Stomach smooth muscle (tissue), 2 donors: ENCODE data around the gene HOXD8.
A peak's percentile ranks its signal among the peaks of the same experiment; 100 is the strongest.

Experiments used
- H3K27ac ChIP-seq: one replicate; pipeline ENCODE4 v1.7.0; 2013; ENCODE audit warnings: mild to moderate bottlenecking, low read length, inconsistent platforms
- H3K27me3 ChIP-seq, 2 donors: one replicate each; pipeline ENCODE4 v1.7.0; 2013; ENCODE audit warnings: low read length in 2 of 2; ENCODE audit not compliant: insufficient read depth in 2 of 2, control insufficient read depth in 1 of 2
- H3K36me3 ChIP-seq, 2 donors: one replicate each; pipeline ENCODE4 v1.7.0; 2013; ENCODE audit warnings: low read length in 2 of 2; ENCODE audit not compliant: control insufficient read depth in 2 of 2, insufficient read depth in 2 of 2
- H3K4me1 ChIP-seq: one replicate; pipeline ENCODE4 v1.7.0; 2013; ENCODE audit warnings: low read length; ENCODE audit not compliant: control insufficient read depth, insufficient read depth
- H3K4me3 ChIP-seq, 2 donors: one replicate each; pipeline ENCODE4 v1.7.0; 2013; ENCODE audit warnings: low read length in 2 of 2
- H3K9ac ChIP-seq, 2 donors: one replicate each; pipeline ENCODE4 v1.7.0; 2013; ENCODE audit warnings: low read length in 2 of 2, mild to moderate bottlenecking in 1 of 2
- H3K9me3 ChIP-seq, 2 donors: one replicate each; pipeline ENCODE4 v1.7.0; 2013; ENCODE audit warnings: low read length in 2 of 2; ENCODE audit not compliant: control insufficient read depth in 2 of 2
- donor health status: healthy.
- donor health status: Pancreatic carcinoma.

HOXD8 gene

GRCh38 chr2:176160251-176160985 is 30.9 kb downstream of the HOXD8 start:
- Histone ChIP-seq H3K27ac (no peak overlapping the region), H3K27me3 (peaks cover 72 to 96% of the 10 kb centered on the region in 2 donors), H3K9ac (no peak overlapping the region), H3K4me3 (peak overlapping the region in 1 of 2 donors; percentile 49), H3K9me3 (no peaks in the 10 kb centered on the region), H3K4me1 (peaks cover 18% of the 10 kb centered on the region), H3K36me3 (no peaks in the 10 kb centered on the region)

- no peaks in the 10 kb centered on the region for H3K36me3 ChIP-seq
- peaks cover 18% of the 10 kb centered on the region for H3K4me1 ChIP-seq
- no peak overlapping the region for H3K27ac ChIP-seq
- H3K9me3 ChIP-seq = no peaks in the 10 kb centered on the region
- peaks cover 78 to 97% of the 10 kb centered on the region in 2 donors for H3K27me3 ChIP-seq
- H3K9ac ChIP-seq = no peak overlapping the region
- H3K4me3 ChIP-seq = no peak overlapping the region
Observed at GRCh38 chr2:176160986-176161824, 31.7 kb downstream of the HOXD8 start.

- no peaks in the 10 kb centered on the region for H3K9me3 ChIP-seq
- H3K27ac ChIP-seq = no peak overlapping the region
- H3K36me3 ChIP-seq = no peaks in the 10 kb centered on the region
- peaks cover 18% of the 10 kb centered on the region for H3K4me1 ChIP-seq
- H3K4me3 ChIP-seq = no peak overlapping the region
- no peak overlapping the region for H3K9ac ChIP-seq
- H3K27me3 ChIP-seq = peaks cover 74 to 95% of the 10 kb centered on the region in 2 donors
Observed at GRCh38 chr2:176161825-176162626, 32.5 kb downstream of the HOXD8 start.

GRCh38 chr2:176162911-176163671 is 33.6 kb downstream of the HOXD8 start:
- no peak overlapping the region for H3K4me3 ChIP-seq
- peaks cover 68 to 84% of the 10 kb centered on the region in 2 donors for H3K27me3 ChIP-seq
- no peaks in the 10 kb centered on the region for H3K36me3 ChIP-seq
- peaks cover 11% of the 10 kb centered on the region for H3K4me1 ChIP-seq
- H3K9ac ChIP-seq = no peak overlapping the region
- H3K9me3 ChIP-seq = no peaks in the 10 kb centered on the region
- no peak overlapping the region for H3K27ac ChIP-seq

GRCh38 chr2:176163672-176164056 is 34.2 kb downstream of the HOXD8 start:
- Histone ChIP-seq H3K9ac (no peak overlapping the region), H3K4me1 (peaks cover 11% of the 10 kb centered on the region), H3K27me3 (peaks cover 64 to 79% of the 10 kb centered on the region in 2 donors), H3K9me3 (no peaks in the 10 kb centered on the region), H3K36me3 (no peaks in the 10 kb centered on the region), H3K4me3 (no peak overlapping the region), H3K27ac (no peak overlapping the region)

GRCh38 chr2:176164201-176164600 is 34.7 kb downstream of the HOXD8 start:
- Histone ChIP-seq H3K9ac (no peak overlapping the region), H3K4me3 (no peak overlapping the region), H3K4me1 (peaks cover 10% of the 10 kb centered on the region), H3K9me3 (no peaks in the 10 kb centered on the region), H3K27ac (no peak overlapping the region), H3K27me3 (peaks cover 66 to 75% of the 10 kb centered on the region in 2 donors), H3K36me3 (no peaks in the 10 kb centered on the region)

GRCh38 chr2:176164611-176165369 is 35.3 kb downstream of the HOXD8 start:
- Histone ChIP-seq H3K27me3 (peaks cover 65 to 75% of the 10 kb centered on the region in 2 donors), H3K4me3 (peak overlapping the region in 1 of 2 donors; percentile 22), H3K27ac (no peak overlapping the region)

GRCh38 chr2:176165370-176166050 is 36.0 kb downstream of the HOXD8 start:
- H3K27ac ChIP-seq = no peak overlapping the region
- peaks cover 64 to 74% of the 10 kb centered on the region in 2 donors for H3K27me3 ChIP-seq
- H3K4me3 ChIP-seq = peak overlapping the region in 1 of 2 donors; percentile 22
- no peaks in the 10 kb centered on the region for H3K4me1 ChIP-seq
- H3K9me3 ChIP-seq = no peaks in the 10 kb centered on the region
- no peak overlapping the region for H3K9ac ChIP-seq
- no peaks in the 10 kb centered on the region for H3K36me3 ChIP-seq

More at GRCh38 chr2:176164611-176165369, 35.3 kb downstream of the HOXD8 start:
- Histone ChIP-seq H3K4me1 (peaks cover 4% of the 10 kb centered on the region), H3K9me3 (no peaks in the 10 kb centered on the region), H3K36me3 (no peaks in the 10 kb centered on the region), H3K9ac (no peak overlapping the region)

- peaks cover 64 to 73% of the 10 kb centered on the region in 2 donors for H3K27me3 ChIP-seq
- H3K36me3 ChIP-seq = no peaks in the 10 kb centered on the region
Observed at GRCh38 chr2:176166272-176166671, 36.8 kb downstream of the HOXD8 start.

More at GRCh38 chr2:176166272-176166671, 36.8 kb downstream of the HOXD8 start:
- Histone ChIP-seq H3K9me3 (no peaks in the 10 kb centered on the region), H3K4me1 (peaks cover under 1% of the 10 kb centered on the region), H3K4me3 (no peak overlapping the region), H3K9ac (no peak overlapping the region), H3K27ac (no peak overlapping the region)
